Measurements from ENCODE around the gene PKHD1.

PKHD1 gene

DNA sequence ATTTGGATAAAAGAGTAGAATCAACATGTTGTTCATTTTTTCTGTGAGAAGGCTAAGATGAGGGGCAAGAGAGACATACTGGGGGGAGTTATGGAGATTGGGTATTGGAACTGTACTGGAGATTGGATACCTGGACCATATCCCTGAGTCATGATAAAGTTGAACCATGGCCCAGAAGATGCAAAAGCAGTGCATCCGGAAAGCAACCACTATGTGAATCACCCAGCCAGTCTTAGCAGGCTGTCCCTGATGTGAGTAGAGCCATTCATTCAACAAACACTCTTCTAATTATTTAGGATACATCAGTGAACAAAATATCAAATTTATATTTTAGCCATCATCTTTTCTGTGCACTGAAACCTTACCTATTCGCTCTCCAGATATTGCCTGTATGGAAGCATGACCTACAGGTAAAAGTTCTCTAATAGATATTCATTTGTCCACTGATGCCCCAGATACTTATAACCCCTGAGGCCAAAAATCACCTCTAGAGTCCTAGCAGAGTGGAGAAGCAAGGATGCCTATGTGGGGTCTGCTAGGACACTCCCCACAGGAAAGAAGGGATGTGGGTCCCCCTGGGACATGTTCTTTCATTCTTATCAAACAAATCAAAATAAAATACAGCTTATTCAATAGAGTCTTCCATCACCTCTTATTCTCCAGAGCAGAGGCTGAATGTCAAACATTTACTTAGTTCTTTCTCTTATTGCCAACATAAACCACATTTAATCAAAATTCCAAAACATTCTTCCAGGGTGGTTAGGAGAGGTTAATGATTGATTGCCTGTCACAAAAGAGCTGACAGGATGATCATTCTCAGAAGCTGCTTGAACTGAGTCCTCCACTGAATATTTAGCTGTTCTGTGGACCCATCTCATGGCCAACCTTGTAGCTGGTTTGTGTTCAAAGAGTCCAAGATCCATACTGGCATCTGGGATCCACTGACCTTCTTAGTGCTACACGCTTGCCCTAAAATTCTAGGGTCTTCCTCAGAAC lies 37.0 kb upstream of the PKHD1 start:
- DNase-seq (ENCODE audit: low read depth): no peak
- H3K4me3 ChIP-seq (ENCODE audit: control insufficient read depth, low read depth, low read length): no peak overlapping the region
- TF ChIP-seq CTCF (IDR thresholded peaks at IDR 0.05; ENCODE audit: control insufficient read depth, insufficient read depth, low read depth, low read length, missing control alignments): no peak

DNA sequence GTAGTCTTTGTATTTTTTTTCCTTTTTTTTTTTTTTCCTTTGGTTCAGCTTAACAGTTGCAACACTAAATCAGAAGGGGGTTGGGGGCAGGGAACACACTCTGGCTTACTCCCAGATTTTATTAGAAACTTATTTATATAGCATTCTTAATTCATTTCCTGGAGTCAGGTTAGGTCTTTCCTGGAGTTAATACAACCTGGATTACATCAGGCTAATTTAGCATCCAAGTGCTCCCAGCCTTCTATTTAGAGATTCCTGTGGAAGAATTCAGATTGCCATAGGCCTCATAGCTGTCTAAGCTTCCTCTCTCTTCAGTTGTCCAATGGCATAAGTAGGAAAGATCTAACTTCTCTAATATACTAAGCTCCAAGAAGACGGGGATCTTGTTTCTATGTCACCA lies 35.8 kb upstream of the PKHD1 start:
- no peak for TF ChIP-seq CTCF (IDR thresholded peaks at IDR 0.05; ENCODE audit: control insufficient read depth, insufficient read depth, low read depth, low read length, missing control alignments)
- no peak overlapping the region for H3K4me3 ChIP-seq (ENCODE audit: control insufficient read depth, low read depth, low read length)
- DNase-seq (ENCODE audit: low read depth): no peak

DNA sequence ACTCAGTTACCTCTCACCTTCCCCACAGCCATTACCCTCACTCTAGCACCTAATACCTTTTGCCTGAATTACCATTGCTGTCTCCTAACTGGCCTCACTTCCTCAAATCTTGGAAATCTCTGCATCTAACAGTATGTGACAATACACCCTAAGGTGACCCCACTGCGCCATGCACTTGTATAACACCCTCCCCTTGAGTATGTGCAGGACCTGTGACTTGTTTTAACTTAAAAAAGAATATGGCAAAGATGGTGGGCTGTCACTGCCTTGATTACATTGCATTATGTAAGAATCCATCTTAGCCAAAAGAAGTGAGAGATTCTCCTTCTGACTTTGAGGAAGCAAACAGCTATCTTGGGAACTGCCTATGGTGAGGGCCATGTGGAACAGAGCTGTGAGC lies 29.9 kb upstream of the PKHD1 start:
- no peak for DNase-seq (ENCODE audit: low read depth)
- no peak overlapping the region for H3K4me3 ChIP-seq (ENCODE audit: control insufficient read depth, low read depth, low read length)
- TF ChIP-seq CTCF (IDR thresholded peaks at IDR 0.05; ENCODE audit: control insufficient read depth, insufficient read depth, low read depth, low read length, missing control alignments): no peak

- no peak for DNase-seq (ENCODE audit: low read depth)
- no peak for TF ChIP-seq CTCF (IDR thresholded peaks at IDR 0.05; ENCODE audit: control insufficient read depth, insufficient read depth, low read depth, low read length, missing control alignments)
Observed at GRCh38 chr6:52116605-52116948, 29.2 kb upstream of the PKHD1 start.

DNA sequence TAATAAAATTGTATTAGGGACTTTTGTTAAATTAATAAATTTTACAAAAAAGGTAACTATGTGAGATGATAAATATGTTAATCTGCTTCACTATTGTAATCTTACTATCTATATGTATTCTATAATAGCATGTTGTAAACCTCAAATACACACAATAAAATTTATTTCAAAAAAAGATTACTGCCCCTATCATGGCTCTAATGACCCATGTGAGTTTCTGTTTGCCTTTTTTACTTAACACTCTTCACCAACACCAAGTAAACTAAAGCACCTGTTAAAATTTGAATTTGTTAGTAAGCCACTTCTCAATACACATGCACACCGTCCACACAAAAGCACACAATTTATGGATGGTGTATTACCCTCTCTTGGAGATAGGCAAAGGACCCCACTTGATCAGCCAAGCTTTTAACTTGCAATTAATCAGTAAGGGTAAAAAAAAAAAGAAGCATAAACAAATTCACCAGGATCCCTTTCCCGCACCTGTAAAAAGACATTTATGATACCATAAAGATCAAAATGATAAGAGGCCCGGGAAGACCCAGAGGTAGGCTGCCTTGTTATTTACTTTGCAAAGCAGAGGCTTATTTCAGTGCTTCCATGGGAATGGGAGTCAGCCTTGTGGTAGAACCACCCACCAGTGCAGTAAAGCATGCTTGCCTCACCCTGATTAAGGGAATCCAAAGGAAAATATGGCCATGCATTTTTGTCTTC lies 28.6 kb upstream of the PKHD1 start:
- TF ChIP-seq CTCF (IDR thresholded peaks at IDR 0.05; ENCODE audit: control insufficient read depth, insufficient read depth, low read depth, low read length, missing control alignments): no peak
- H3K4me3 ChIP-seq (ENCODE audit: control insufficient read depth, low read depth, low read length): no peak overlapping the region
- no peak for DNase-seq (ENCODE audit: low read depth)

More at GRCh38 chr6:52116605-52116948, 29.2 kb upstream of the PKHD1 start:
- no peak overlapping the region for H3K4me3 ChIP-seq (ENCODE audit: control insufficient read depth, low read depth, low read length)

DNA sequence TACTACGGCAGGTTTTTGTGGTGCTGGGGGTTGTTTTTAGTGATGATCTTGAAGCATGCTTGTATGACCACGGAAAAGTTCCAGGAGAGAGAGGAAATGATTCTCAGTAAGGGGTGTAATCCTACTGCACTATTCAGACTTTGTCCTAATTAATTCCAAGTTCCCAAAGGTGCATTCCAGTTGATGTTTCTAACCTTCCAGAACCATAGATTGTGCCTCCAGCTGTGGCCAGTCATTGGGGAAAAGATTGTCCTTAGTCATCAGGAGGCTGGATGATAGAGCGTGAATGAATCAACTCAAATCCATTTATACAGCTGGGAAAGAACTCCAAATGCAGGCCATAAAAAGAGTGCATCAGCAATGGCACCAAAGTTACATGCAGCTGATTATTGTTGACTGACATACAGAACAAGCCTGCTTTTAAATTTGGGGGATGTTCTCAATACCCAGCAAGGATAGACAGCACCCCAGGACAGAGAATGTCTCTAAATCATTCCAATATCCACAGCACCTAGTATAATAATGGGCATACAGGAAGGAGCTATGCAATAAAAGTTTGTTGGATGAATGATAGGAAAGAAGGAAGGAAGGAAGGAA lies 27.8 kb upstream of the PKHD1 start:
- DNase-seq (ENCODE audit: low read depth): no peak
- H3K4me3 ChIP-seq (ENCODE audit: control insufficient read depth, low read depth, low read length): no peak overlapping the region

More for the DNA sequence above, 27.8 kb upstream of the PKHD1 start:
- no peak for TF ChIP-seq CTCF (IDR thresholded peaks at IDR 0.05; ENCODE audit: control insufficient read depth, insufficient read depth, low read depth, low read length, missing control alignments)
